VCaP (cell line): ENCODE data around the gene KHDC1L.
"Not testable (repeated sequence)": the region's sequence is repeated elsewhere in the genome, so short reads cannot be mapped to it uniquely, and the experiment has no call there.

Experiments used
- H3K27ac ChIP-seq: fragments of 450-650 bp; 2 replicates; pipeline ENCODE4 v1.5.1; 2017
- TF ChIP-seq, protein P1 (sequence below): fragments of 450-650 bp; conservative IDR thresholded peaks from 2 replicates; pipeline ENCODE4 v1.5.1; 2017; ENCODE audit warnings: mild to moderate bottlenecking, moderate library complexity

The KHDC1L gene

DNA sequence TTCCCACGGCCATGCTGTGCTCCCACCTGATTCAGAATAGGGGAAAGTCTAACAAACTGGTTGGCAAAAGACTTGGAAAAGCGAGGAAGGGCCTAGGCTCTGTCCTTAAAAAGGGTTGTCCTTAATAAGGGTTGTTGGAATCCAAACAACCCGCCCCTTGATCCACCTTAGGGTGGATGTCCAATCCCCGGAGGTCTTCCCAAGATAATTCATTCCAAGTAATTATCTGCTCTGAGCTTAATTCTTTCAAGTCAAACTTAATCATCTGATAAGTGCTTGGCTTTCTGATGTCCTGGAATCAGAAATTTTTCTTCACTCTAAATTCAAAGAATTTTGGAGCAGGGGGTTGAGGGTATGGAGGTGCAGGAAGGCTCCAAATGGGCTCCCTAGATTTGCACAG lies at the start of gene KHDC1L:
TSS of gene KHDC1L (minus strand) at position 101 of the 400 bp plus-strand sequence. CDS start at position 13, 88 bp downstream.
- no peak within 1 kb of the TSS for H3K27ac ChIP-seq
- TF ChIP-seq, protein P1, sequence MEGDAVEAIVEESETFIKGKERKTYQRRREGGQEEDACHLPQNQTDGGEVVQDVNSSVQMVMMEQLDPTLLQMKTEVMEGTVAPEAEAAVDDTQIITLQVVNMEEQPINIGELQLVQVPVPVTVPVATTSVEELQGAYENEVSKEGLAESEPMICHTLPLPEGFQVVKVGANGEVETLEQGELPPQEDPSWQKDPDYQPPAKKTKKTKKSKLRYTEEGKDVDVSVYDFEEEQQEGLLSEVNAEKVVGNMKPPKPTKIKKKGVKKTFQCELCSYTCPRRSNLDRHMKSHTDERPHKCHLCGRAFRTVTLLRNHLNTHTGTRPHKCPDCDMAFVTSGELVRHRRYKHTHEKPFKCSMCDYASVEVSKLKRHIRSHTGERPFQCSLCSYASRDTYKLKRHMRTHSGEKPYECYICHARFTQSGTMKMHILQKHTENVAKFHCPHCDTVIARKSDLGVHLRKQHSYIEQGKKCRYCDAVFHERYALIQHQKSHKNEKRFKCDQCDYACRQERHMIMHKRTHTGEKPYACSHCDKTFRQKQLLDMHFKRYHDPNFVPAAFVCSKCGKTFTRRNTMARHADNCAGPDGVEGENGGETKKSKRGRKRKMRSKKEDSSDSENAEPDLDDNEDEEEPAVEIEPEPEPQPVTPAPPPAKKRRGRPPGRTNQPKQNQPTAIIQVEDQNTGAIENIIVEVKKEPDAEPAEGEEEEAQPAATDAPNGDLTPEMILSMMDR, result no peak

- not testable (repeated sequence) for H3K27ac ChIP-seq
Observed at GRCh38 chr6:73269296-73269695, 44.0 kb upstream of the KHDC1L start.

- H3K27ac ChIP-seq, result not testable (repeated sequence)
Observed at GRCh38 chr6:73268896-73269295, 43.6 kb upstream of the KHDC1L start.

GRCh38 chr6:73264446-73264845 lies 39.1 kb upstream of the KHDC1L start:
- no peak overlapping the region for H3K27ac ChIP-seq
- TF ChIP-seq, protein P1, result no peak

DNA sequence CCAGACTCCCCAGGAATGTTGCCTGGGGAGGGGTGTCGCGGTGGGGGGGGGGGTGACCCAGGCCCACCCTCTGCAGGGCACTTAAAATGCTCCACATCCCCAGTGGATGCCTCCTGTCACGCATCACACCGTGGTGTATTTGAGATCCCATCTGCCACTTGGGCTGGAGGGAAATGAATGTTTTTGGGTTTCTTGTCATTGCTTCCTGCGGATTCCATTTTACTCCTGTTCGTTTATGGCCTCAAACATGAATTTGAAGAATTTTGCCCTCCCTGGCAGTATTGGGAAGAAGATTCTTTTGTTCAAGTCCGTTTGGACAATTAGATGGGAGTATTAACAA lies 38.2 kb upstream of the KHDC1L start:
- TF ChIP-seq, protein P1, result no peak
- peak overlapping the region; percentile 73; the same call in 1 of the 2 replicates for H3K27ac ChIP-seq

- peak within 1 kb of the TSS; percentile 73 for H3K27ac ChIP-seq
Observed at GRCh38 chr6:73262671-73263569, 37.6 kb upstream of the KHDC1L start, which contains the start of gene KHDC1. Gene KHDC1, minus strand, starts transcription at chr6:73263196. Its CDS starts 20,679 bp downstream, at chr6:73242517.

GRCh38 chr6:73258721-73259120 lies 33.4 kb upstream of the KHDC1L start:
- H3K27ac ChIP-seq, result no peak overlapping the region
- TF ChIP-seq, protein P1, result no peak

More at GRCh38 chr6:73262671-73263569, 37.6 kb upstream of the KHDC1L start, which contains the start of gene KHDC1:
- TF ChIP-seq, protein P1, result peak; percentile 13; the same call in 1 of the 2 replicates

DNA sequence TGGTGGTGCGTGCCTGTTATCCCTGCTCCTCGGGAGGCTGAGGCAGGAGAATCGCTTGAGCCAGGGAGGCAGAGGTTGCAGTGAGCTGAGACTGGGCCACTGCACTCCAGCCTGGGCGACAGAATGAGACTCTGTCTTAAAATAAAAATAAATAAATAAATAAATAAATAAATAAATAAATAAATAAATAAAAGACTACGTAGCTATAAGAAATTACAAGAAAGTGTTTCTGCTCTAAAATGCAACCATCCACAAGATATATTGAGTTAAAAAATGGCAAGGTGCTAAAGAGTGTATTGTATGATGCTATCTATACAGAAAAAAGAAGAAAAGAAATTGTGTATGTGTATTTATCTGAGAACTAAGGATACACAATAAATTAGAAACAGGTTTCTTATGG lies 29.0 kb upstream of the KHDC1L start:
- H3K27ac ChIP-seq, result not testable (repeated sequence)

DNA sequence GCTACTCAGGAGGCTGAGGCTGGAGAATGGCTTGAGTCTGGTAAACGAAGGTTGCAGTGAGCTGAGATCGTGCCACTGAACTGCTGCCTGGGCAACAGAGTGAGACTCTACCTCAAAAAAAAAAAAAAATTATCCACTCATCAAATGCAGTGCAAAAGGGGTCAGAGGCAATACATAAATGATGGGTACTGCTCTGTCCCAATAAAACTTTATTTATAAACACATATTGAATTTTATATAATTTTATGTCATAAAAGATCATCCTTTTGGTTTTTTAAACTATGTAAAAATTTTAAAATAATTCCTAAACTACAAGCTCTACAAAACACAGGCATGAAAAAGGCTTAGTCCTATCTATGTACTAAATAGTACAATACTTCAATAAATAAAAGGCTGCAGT lies 27.4 kb upstream of the KHDC1L start:
- no peak overlapping the region for H3K27ac ChIP-seq
- TF ChIP-seq, protein P1, result no peak
